Natural killer cell (primary cell): ENCODE measurements around the gene POLR3E. TPM values are rescaled to one million over a fixed set of nuclear protein-coding genes. Genes with fewer than 3 reads are reported as not detected.
"Not testable (repeated sequence)": the region's sequence is repeated elsewhere in the genome, so short reads cannot be mapped to it uniquely, and the experiment has no call there.

Experiments
- ATAC-seq, 3 donors: fragments of 150-1000 bp in 2 of 3; fragments of 200-7000 bp in 1 of 3; cut with Tn5 transposase; 1 replicate in 1 of 3; 2 replicates in 2 of 3; pipeline ENCODE4 v1.10.0; 2021; ENCODE audit warnings: mild to moderate bottlenecking in 2 of 3, moderate library complexity in 2 of 3
- DNase-seq, 2 donors: peaks; one replicate each; pipeline versions ENCODE4 v3.0.0 to v3.0.0-alpha.2; 2013 to 2021; ENCODE audit warnings: mixed read lengths in 1 of 2
- H3K27ac ChIP-seq: one replicate; pipeline ENCODE4 v1.5.1; 2013; ENCODE audit warnings: mild to moderate bottlenecking, low read length
- H3K27me3 ChIP-seq: one replicate; pipeline ENCODE4 v1.6.1; 2013; ENCODE audit warnings: low read length; ENCODE audit not compliant: control insufficient read depth, insufficient read depth
- H3K36me3 ChIP-seq: one replicate; pipeline ENCODE4 v1.6.1; 2013; ENCODE audit warnings: low read length; ENCODE audit not compliant: control insufficient read depth, insufficient read depth
- H3K4me1 ChIP-seq: one replicate; pipeline ENCODE4 v1.6.1; 2013; ENCODE audit warnings: low read length; ENCODE audit not compliant: control insufficient read depth, insufficient read depth
- H3K4me3 ChIP-seq: one replicate; pipeline ENCODE4 v1.5.1; 2013; ENCODE audit warnings: low read length
- H3K9me3 ChIP-seq: one replicate; pipeline ENCODE4 v1.6.1; 2013; ENCODE audit warnings: low read length; ENCODE audit not compliant: control insufficient read depth, insufficient read depth
- H3K27ac Mint-ChIP-seq, 2 donors: one replicate each; pipeline ENCODE4 v1.8.0; 2022; ENCODE audit warnings: mild to moderate bottlenecking in 2 of 2, mixed read lengths in 2 of 2, moderate library complexity in 1 of 2
- H3K27me3 Mint-ChIP-seq, 2 donors: one replicate each; pipeline ENCODE4 v1.8.0; 2022; ENCODE audit warnings: low read depth in 2 of 2, mixed read lengths in 2 of 2
- H3K36me3 Mint-ChIP-seq: one replicate; pipeline ENCODE4 v1.8.0; 2022; ENCODE audit warnings: mixed read lengths
- H3K4me1 Mint-ChIP-seq, 2 donors: one replicate each; pipeline ENCODE4 v1.8.0; 2022; ENCODE audit warnings: mixed read lengths in 2 of 2
- H3K4me3 Mint-ChIP-seq: one replicate; pipeline ENCODE4 v1.8.0; 2022; ENCODE audit warnings: mild to moderate bottlenecking, moderate library complexity, mixed read lengths
- H3K9me3 Mint-ChIP-seq, 2 donors: one replicate each; pipeline ENCODE4 v1.8.0; 2022; ENCODE audit warnings: mixed read lengths in 2 of 2
- CTCF ChIP-seq: fragments of 200-600 bp; IDR thresholded peaks from one replicate; pipeline ENCODE4 v1.8.0; 2022; ENCODE audit warnings: antibody characterized with exemption
- WGBS: methylation state at CpG from one replicate; pipeline ENCODE4 v1.1.7; 2013; ENCODE audit warnings: missing lambda C conversion rate; ENCODE audit not compliant: insufficient coverage; 5-methylcytosine and 5-hydroxymethylcytosine counted together
- intact Hi-C: fragments of 100-400 bp; cut with micrococcal nuclease; formaldehyde crosslinking; loops from one replicate; pipeline ENCODE4 v1.14.2; 2022
- total RNA-seq, 4 donors: library from RNA; stranded (reverse); fragments of 120-200 nt in 1 of 4; gene quantifications; one replicate each; pipeline versions ENCODE4 v1.2.3 to v1.2.4, GENCODE V29; 2013 to 2022

Gene POLR3E
- total RNA-seq, 3 donors from 2014 or later (not counting 1 experiment from before 2014, with no cell fraction given), result 95.0 to 116 (median 104) TPM

DNA sequence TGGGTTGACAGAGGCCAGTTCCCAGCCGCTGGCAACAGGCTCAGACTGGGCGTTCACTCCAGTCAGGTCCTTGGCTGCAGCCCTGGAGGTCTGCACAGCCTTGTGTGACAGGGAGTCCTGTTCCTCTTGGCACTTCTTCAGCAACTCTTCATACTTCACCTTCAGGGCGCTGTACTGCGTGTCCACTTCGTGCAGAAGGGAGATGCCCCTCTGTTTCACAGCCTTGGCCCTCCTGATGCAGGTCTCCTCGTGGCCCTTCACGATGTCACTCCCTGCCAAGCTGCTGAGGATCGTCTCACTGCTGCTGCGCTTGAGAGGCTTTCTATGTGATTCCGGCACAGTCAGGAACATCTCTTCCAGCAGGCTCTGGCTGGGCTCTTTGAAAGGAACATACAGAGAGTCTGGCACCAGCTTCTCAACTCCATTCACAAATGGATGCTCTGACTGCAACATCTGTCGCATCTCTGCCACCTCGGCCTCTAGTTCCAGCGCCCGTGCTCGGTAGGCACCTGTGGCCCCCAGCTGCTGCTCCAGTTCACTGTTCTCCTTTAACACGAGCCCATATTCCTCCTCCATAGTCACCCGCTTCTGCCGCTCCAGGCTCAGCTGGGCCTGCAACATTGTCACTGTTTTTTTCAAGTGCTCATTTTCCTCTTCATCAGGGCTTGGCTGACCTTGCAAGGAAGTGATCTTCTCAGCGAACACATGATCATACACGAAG is 50.1 kb downstream of the POLR3E start:
- no peak overlapping the region for H3K27ac ChIP-seq
- intact Hi-C loops, result no loop called here
- H3K4me1 Mint-ChIP-seq, result no peaks in the 10 kb centered on the region
- H3K4me3 ChIP-seq, result no peak overlapping the region
- 97% methylated on average over 20 of the region's 20 CpGs for WGBS
- H3K9me3 ChIP-seq, result no peaks in the 10 kb centered on the region
- no peaks in the 10 kb centered on the region for H3K27me3 ChIP-seq
- DNase-seq (no peak), ATAC-seq (no peak)
- no peaks in the 10 kb centered on the region for H3K4me1 ChIP-seq
- no peak overlapping the region for H3K27ac Mint-ChIP-seq
- no peak for TF ChIP-seq CTCF
- H3K36me3 ChIP-seq, result peaks cover 26% of the 10 kb centered on the region
- H3K9me3 Mint-ChIP-seq, result no peaks in the 10 kb centered on the region
- no peak overlapping the region for H3K4me3 Mint-ChIP-seq
- H3K36me3 Mint-ChIP-seq, result no peaks in the 10 kb centered on the region
- H3K27me3 Mint-ChIP-seq, result no peaks in the 10 kb centered on the region

DNA sequence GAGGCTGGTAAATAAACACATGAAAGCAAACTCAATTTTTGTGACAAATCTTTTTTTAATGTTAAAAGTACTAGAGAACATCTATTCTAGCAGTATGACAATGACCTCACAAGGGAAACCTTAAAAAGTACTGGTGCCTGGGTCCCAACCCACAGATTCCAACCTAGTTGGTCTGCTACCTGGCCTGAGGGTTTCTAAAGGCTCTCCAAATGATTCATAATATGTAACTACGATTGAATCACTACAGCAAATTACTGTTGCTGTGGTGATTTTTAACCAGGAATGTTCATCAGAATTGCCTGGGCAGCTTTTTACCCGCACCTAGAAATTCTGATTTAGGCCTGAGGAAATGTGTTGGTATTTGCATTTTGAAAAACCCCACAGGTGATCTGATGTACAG is 51.1 kb downstream of the POLR3E start:
- intact Hi-C loops, result no loop called here
- ATAC-seq (no peak), DNase-seq (no peak)
- no peak overlapping the region for H3K27ac Mint-ChIP-seq
- H3K9me3 Mint-ChIP-seq, result no peaks in the 10 kb centered on the region
- H3K4me3 ChIP-seq, result no peak overlapping the region
- H3K27ac ChIP-seq, result no peak overlapping the region
- no peaks in the 10 kb centered on the region for H3K27me3 Mint-ChIP-seq
- H3K27me3 ChIP-seq, result no peaks in the 10 kb centered on the region
- H3K4me1 Mint-ChIP-seq, result no peaks in the 10 kb centered on the region
- no peaks in the 10 kb centered on the region for H3K9me3 ChIP-seq
- peaks cover 26% of the 10 kb centered on the region for H3K36me3 ChIP-seq
- no peak for TF ChIP-seq CTCF
- no peaks in the 10 kb centered on the region for H3K4me1 ChIP-seq
- WGBS, result 98% methylated on average over 2 of the region's 2 CpGs
- no peaks in the 10 kb centered on the region for H3K36me3 Mint-ChIP-seq
- no peak overlapping the region for H3K4me3 Mint-ChIP-seq

GRCh38 chr16:22351017-22351416 is 53.8 kb downstream of the POLR3E start:
- H3K27ac Mint-ChIP-seq, ATAC-seq, H3K4me1 Mint-ChIP-seq, H3K27me3 Mint-ChIP-seq, H3K9me3 Mint-ChIP-seq, H3K4me1 ChIP-seq, H3K4me3 ChIP-seq, H3K36me3 Mint-ChIP-seq, intact Hi-C loops, H3K4me3 Mint-ChIP-seq, H3K27ac ChIP-seq, DNase-seq, H3K27me3 ChIP-seq, H3K9me3 ChIP-seq: not testable (repeated sequence)
- WGBS, result 100% methylated on average over 3 of the region's 6 CpGs
- H3K36me3 ChIP-seq, result peaks cover 26% of the 10 kb centered on the region

- Mint-ChIP-seq H3K9me3 (no peaks in the 10 kb centered on the region), H3K4me1 (peaks cover 5 to 6% of the 10 kb centered on the region in 2 donors), H3K4me3 (no peak overlapping the region), H3K27ac (no peak overlapping the region), H3K36me3 (no peaks in the 10 kb centered on the region), H3K27me3 (no peaks in the 10 kb centered on the region)
- Histone ChIP-seq H3K36me3 (peaks cover 19% of the 10 kb centered on the region), H3K4me1 (peaks cover 15% of the 10 kb centered on the region), H3K27ac (no peak overlapping the region), H3K9me3 (no peaks in the 10 kb centered on the region), H3K27me3 (no peaks in the 10 kb centered on the region), H3K4me3 (no peak overlapping the region)
- intact Hi-C loops, result no loop called here
- ATAC-seq, result no peak
- TF ChIP-seq CTCF, result no peak
- DNase-seq, result no peak
- 95% methylated on average over 6 of the region's 6 CpGs for WGBS
Observed at GRCh38 chr16:22352140-22352539, 54.9 kb downstream of the POLR3E start.
